Common myeloid progenitor, CD34-positive (primary cell): ENCODE measurements around the gene OSGEP.
"Not testable (repeated sequence)": the region's sequence is repeated elsewhere in the genome, so short reads cannot be mapped to it uniquely, and the experiment has no call there.

Source experiments
- CTCF ChIA-PET: fragments of 350-600 bp; sonication (Branson Sonifier 250); formaldehyde crosslinking; loops from one replicate; lab custom pipeline; 2021; ENCODE audit warnings: antibody characterized with exemption; lab: Charles Lee
- POLR2A ChIA-PET: fragments of 350-600 bp; sonication (Branson Sonifier 250); formaldehyde crosslinking; loops from one replicate; lab custom pipeline; 2021; ENCODE audit warnings: antibody characterized with exemption; lab: Charles Lee
- DNase-seq, 3 donors: peaks; one replicate each; pipeline versions ENCODE4 v3.0.0 to v3.0.0-alpha.2; 2013
- H3K27ac ChIP-seq, 2 experiments: 1 replicate in 1 of 2; 2 replicates in 1 of 2; pipeline ENCODE4 v1.7.0; 2013; ENCODE audit warnings: inconsistent platforms in 2 of 2, low read length in 2 of 2, mild to moderate bottlenecking in 2 of 2, low read depth in 1 of 2, moderate library complexity in 1 of 2; ENCODE audit not compliant: severe bottlenecking in 2 of 2, insufficient read depth in 1 of 2, poor library complexity in 1 of 2
- H3K27me3 ChIP-seq, 5 experiments: replicated peaks in 2 of 5; 1 replicate in 3 of 5; 2 replicates in 2 of 5; pipeline versions ENCODE4 v1.6.1 to v1.7.0; 2013; ENCODE audit warnings: low read length in 4 of 5, mild to moderate bottlenecking in 2 of 5, moderate library complexity in 2 of 5, inconsistent platforms in 1 of 5; ENCODE audit not compliant: insufficient read depth in 5 of 5, control insufficient read depth in 4 of 5
- H3K36me3 ChIP-seq, 4 experiments: 1 replicate in 2 of 4; 2 replicates in 2 of 4; pipeline versions ENCODE4 v1.6.1 to v1.7.0; 2013; ENCODE audit warnings: low read length in 3 of 4, control low read depth in 1 of 4, mild to moderate bottlenecking in 1 of 4; ENCODE audit not compliant: control insufficient read depth in 4 of 4, insufficient read depth in 4 of 4
- H3K4me1 ChIP-seq, 4 experiments: 1 replicate in 3 of 4; 2 replicates in 1 of 4; pipeline versions ENCODE4 v1.6.1 to v1.7.1; 2013; ENCODE audit warnings: low read length in 3 of 4, mild to moderate bottlenecking in 3 of 4, control low read depth in 1 of 4, inconsistent platforms in 1 of 4, moderate library complexity in 1 of 4; ENCODE audit not compliant: control insufficient read depth in 4 of 4, insufficient read depth in 4 of 4; ENCODE audit errors: control extremely low read depth in 1 of 4
- H3K4me3 ChIP-seq, 7 experiments: 1 replicate in 4 of 7; 2 replicates in 3 of 7; pipeline versions ENCODE4 v1.5.1 to v1.7.0; 2013; ENCODE audit warnings: mild to moderate bottlenecking in 7 of 7, low read length in 6 of 7, moderate library complexity in 6 of 7, inconsistent platforms in 2 of 7, low read depth in 2 of 7, control low read depth in 1 of 7; ENCODE audit not compliant: insufficient read depth in 4 of 7, control insufficient read depth in 1 of 7; ENCODE audit errors: extremely low read depth in 1 of 7
- H3K9me3 ChIP-seq, 5 experiments: 1 replicate in 4 of 5; 2 replicates in 1 of 5; pipeline versions ENCODE4 v1.6.1 to v1.7.1; 2013; ENCODE audit warnings: low read length in 4 of 5, mild to moderate bottlenecking in 2 of 5, inconsistent platforms in 1 of 5, low read depth in 1 of 5, moderate library complexity in 1 of 5; ENCODE audit not compliant: control insufficient read depth in 4 of 5, insufficient read depth in 2 of 5; ENCODE audit errors: control extremely low read depth in 1 of 5
- WGBS: methylation state at CpG from one replicate; pipeline ENCODE4 v1.1.5; 2013; ENCODE audit not compliant: insufficient coverage; 5-methylcytosine and 5-hydroxymethylcytosine counted together

Gene OSGEP

GRCh38 chr14:20452831-20453230, 1.8 kb downstream of the OSGEP start:
- Histone ChIP-seq H3K4me1 (peaks cover 7 to 32% (median 27%) of the 10 kb centered on the region in 4 experiments), H3K36me3 (peaks cover 10 to 63% (median 42%) of the 10 kb centered on the region in 4 experiments)
- CTCF ChIA-PET: interaction anchor here (1.1 to 5.9 kb wide), 3 partner anchors 33 to 38 kb away, joined by 3 to 34 read pairs (median 4); partner anchors contain the start of gene TEP1
- H3K4me3 ChIP-seq, H3K9me3 ChIP-seq, POLR2A ChIA-PET, H3K27ac ChIP-seq, H3K27me3 ChIP-seq, DNase-seq: not testable (repeated sequence)
- WGBS: 100% methylated on average over 7 of the region's 8 CpGs

DNA sequence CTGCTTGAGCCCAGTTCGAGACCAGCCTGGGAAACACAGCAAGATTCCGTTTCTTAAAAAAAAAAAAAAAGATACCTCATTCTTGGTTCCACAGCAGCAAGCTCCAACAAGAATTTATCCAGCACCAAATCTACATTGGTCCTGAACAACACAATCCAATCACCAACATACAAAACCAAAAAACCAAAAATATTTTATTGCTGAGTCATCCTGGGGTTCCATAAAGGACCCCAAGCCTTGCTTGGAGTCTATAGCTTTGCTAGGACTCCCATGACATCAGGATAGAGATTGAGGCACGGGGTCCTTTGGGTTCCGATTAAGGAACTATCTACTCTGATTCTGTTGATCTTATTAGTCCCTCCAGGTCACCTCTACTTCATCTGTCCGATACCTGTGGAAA, 7.7 kb downstream of the OSGEP start:
- Histone ChIP-seq H3K27ac (no peak overlapping the region), H3K4me3 (no peak overlapping the region), H3K27me3 (no peaks in the 10 kb centered on the region), H3K9me3 (no peaks in the 10 kb centered on the region), H3K4me1 (peaks cover 0 to 5% (median 4%) of the 10 kb centered on the region in 4 experiments), H3K36me3 (peaks cover 19 to 67% (median 53%) of the 10 kb centered on the region in 4 experiments)
- ChIA-PET POLR2A (no interaction called here), CTCF (interaction anchor here (1.1 kb wide), 1 partner anchor 16 kb away, joined by 3 read pairs; no protein-coding TSS in a partner anchor)
- DNase-seq: no peak
- WGBS: 100% methylated on average over 5 of the region's 5 CpGs

DNA sequence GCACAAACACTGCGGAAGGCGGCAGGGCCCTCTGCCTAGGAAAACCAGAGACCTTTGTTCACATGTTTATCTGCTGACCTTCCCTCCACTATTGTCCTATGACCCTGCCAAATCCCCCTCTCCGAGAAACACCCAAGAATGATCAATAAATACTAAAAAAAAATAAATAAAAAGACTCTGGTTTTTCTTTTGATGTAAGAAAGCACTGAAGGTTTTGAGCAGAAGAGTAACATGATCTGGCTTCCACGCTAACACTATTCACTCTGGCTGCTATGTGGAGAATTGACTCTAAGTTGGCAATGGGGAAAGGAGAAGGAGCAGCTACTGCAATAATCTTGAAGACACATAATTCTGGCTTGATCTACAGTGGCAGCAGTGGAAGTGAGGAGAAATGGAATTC, 11.0 kb downstream of the OSGEP start:
- peaks cover 14 to 26% (median 23%) of the 10 kb centered on the region in 4 experiments for H3K4me1 ChIP-seq
- H3K27ac ChIP-seq, POLR2A ChIA-PET, H3K9me3 ChIP-seq, H3K4me3 ChIP-seq, H3K27me3 ChIP-seq, DNase-seq, CTCF ChIA-PET: not testable (repeated sequence)
- WGBS: 100% methylated on average over 1 of the region's 4 CpGs
- peaks cover 12 to 39% (median 32%) of the 10 kb centered on the region in 4 experiments for H3K36me3 ChIP-seq

GRCh38 chr14:20441461-20441860, 13.2 kb downstream of the OSGEP start:
- ChIA-PET POLR2A (no interaction called here), CTCF (interaction anchor here (0.7 to 1.9 kb wide), 5 partner anchors 10 to 35 kb away, joined by 3 to 16 read pairs (median 3); partner anchors contain the start of gene TEP1)
- Histone ChIP-seq H3K36me3 (peaks cover 4 to 18% (median 14%) of the 10 kb centered on the region in 4 experiments), H3K27ac (peak overlapping the region in 1 of 2 experiments; percentile 25), H3K4me3 (peak overlapping the region in 2 of 7 experiments; percentile 12 to 20), H3K9me3 (peaks cover 0 to 2% (median 0%) of the 10 kb centered on the region in 5 experiments), H3K27me3 (no peaks in the 10 kb centered on the region), H3K4me1 (peaks cover 14 to 35% (median 28%) of the 10 kb centered on the region in 4 experiments)
- WGBS: no CpG with 5 or more reads among the region's 2 CpGs
- DNase-seq: peak in 2 of 3 donors; percentile 23 to 53

GRCh38 chr14:20440882-20441281, 13.7 kb downstream of the OSGEP start:
- 100% methylated on average over 1 of the region's 5 CpGs for WGBS

GRCh38 chr14:20440465-20440864, 14.1 kb downstream of the OSGEP start:
- Histone ChIP-seq H3K27ac (peak overlapping the region in 1 of 2 experiments; percentile 25), H3K27me3 (no peaks in the 10 kb centered on the region), H3K4me3 (no peak overlapping the region), H3K4me1 (peaks cover 14 to 35% (median 28%) of the 10 kb centered on the region in 4 experiments), H3K9me3 (peaks cover 0 to 2% (median 0%) of the 10 kb centered on the region in 5 experiments), H3K36me3 (peaks cover 0 to 8% (median 4%) of the 10 kb centered on the region in 4 experiments)
- CTCF ChIA-PET: interaction anchor here (1.4 kb wide), 1 partner anchor 11 kb away, joined by 3 read pairs; no protein-coding TSS in a partner anchor
- 100% methylated on average over 1 of the region's 5 CpGs for WGBS
- POLR2A ChIA-PET: no interaction called here
- DNase-seq: no peak

More at GRCh38 chr14:20440882-20441281, 13.7 kb downstream of the OSGEP start:
- Histone ChIP-seq H3K4me3 (peak overlapping the region in 2 of 7 experiments; percentile 12 to 24), H3K4me1 (peaks cover 14 to 35% (median 28%) of the 10 kb centered on the region in 4 experiments), H3K36me3 (peaks cover 0 to 12% (median 8%) of the 10 kb centered on the region in 4 experiments), H3K27me3 (no peaks in the 10 kb centered on the region), H3K27ac (peak overlapping the region in 1 of 2 experiments; percentile 25), H3K9me3 (peaks cover 0 to 2% (median 0%) of the 10 kb centered on the region in 5 experiments)
- ChIA-PET POLR2A (no interaction called here), CTCF (interaction anchor here (1.1 to 1.9 kb wide), 3 partner anchors 10 to 36 kb away, joined by 3 to 16 read pairs (median 3); no protein-coding TSS in a partner anchor)
- peak in 2 of 3 donors; percentile 22 to 57 for DNase-seq

- no peaks in the 10 kb centered on the region for H3K36me3 ChIP-seq
- no peak for DNase-seq
- POLR2A ChIA-PET: no interaction called here
- no peaks in the 10 kb centered on the region for H3K27me3 ChIP-seq
- no peak overlapping the region for H3K4me3 ChIP-seq
- CTCF ChIA-PET: interaction anchor here (0.8 kb wide), 1 partner anchor 23 kb away, joined by 3 read pairs; no protein-coding TSS in a partner anchor
- peaks cover 14 to 35% (median 28%) of the 10 kb centered on the region in 4 experiments for H3K4me1 ChIP-seq
- H3K27ac ChIP-seq: no peak overlapping the region
- peaks cover 0 to 2% (median 0%) of the 10 kb centered on the region in 5 experiments for H3K9me3 ChIP-seq
- WGBS: 96% methylated on average over 4 of the region's 7 CpGs
Observed at GRCh38 chr14:20438664-20439063, 15.9 kb downstream of the OSGEP start.
